ENCODE measurements around the gene APELA. TPM values are rescaled to one million over a fixed set of nuclear protein-coding genes. Genes with fewer than 3 reads are reported as not detected.

The APELA gene
- total RNA-seq, 1 experiment from 2014 or later = 140 TPM

GRCh38 chr4:164931551-164932324 lies 54.8 kb downstream of the APELA start:
- Mint-ChIP-seq H3K36me3 (ENCODE audit: insufficient read depth in 1 of 3, low read depth in 3 of 3) (no peaks in the 10 kb centered on the region), H3K4me3 (no peak overlapping the region), H3K27me3 (ENCODE audit: low read depth) (no peaks in the 10 kb centered on the region; the same call in 1 of the 2 replicates), H3K27ac (no peak overlapping the region), H3K9me3 (no peaks in the 10 kb centered on the region), H3K4me1 (peaks cover 22% of the 10 kb centered on the region in 2 experiments)
- Histone ChIP-seq H3K27ac (ENCODE audit: insufficient read length, low read depth, low read length) (no peak overlapping the region), H3K4ac (ENCODE audit: low read depth, low read length) (no peak overlapping the region), H4K91ac (ENCODE audit: insufficient read length, low read depth, low read length) (no peak overlapping the region), H4K8ac (replicated peaks; ENCODE audit: insufficient read length, low read depth, low read length) (no peak overlapping the region), H2AFZ (ENCODE audit: low read length) (no peak overlapping the region), H2BK15ac (ENCODE audit: low read depth, low read length) (no peak overlapping the region), H3K4me1 (ENCODE audit: insufficient read depth, low read length) (no peaks in the 10 kb centered on the region), H2BK120ac (ENCODE audit: low read depth, low read length, poor library complexity, severe bottlenecking) (no peak overlapping the region), H2BK5ac (ENCODE audit: insufficient read length, low read length) (no peak overlapping the region), H3T11ph (ENCODE audit: low read length) (no peak overlapping the region), H3K4me2 (ENCODE audit: insufficient read depth, insufficient read length, low read length) (no peak overlapping the region), H3K9ac (ENCODE audit: extremely low read depth, insufficient read length, low read length) (no peak overlapping the region), H3K14ac (ENCODE audit: insufficient read depth, low read length) (no peak overlapping the region), H3K79me2 (ENCODE audit: insufficient read depth, low read length) (no peaks in the 10 kb centered on the region), H4K20me1 (ENCODE audit: control insufficient read depth, insufficient read depth, insufficient read length) (no peaks in the 10 kb centered on the region), H2BK20ac (ENCODE audit: low read depth, low read length, poor library complexity, severe bottlenecking) (no peak overlapping the region), H3K23ac (ENCODE audit: insufficient read length, low read depth, low read length) (no peak overlapping the region), H2BK12ac (ENCODE audit: insufficient read length, low read depth, low read length) (no peak overlapping the region), H4K5ac (ENCODE audit: insufficient read length, low read depth, low read length) (no peak overlapping the region), H3K56ac (ENCODE audit: insufficient read length, low read depth, low read length) (no peak overlapping the region), H3K23me2 (ENCODE audit: insufficient read length, low read depth, low read length, poor library complexity, severe bottlenecking) (peaks cover 4% of the 10 kb centered on the region), H3K79me1 (ENCODE audit: insufficient read depth, low read depth, low read length, poor library complexity, severe bottlenecking) (no peaks in the 10 kb centered on the region), H3K18ac (ENCODE audit: insufficient read length, low read depth, low read length) (no peak overlapping the region), H3K27me3 (ENCODE audit: insufficient read depth, low read length) (no peaks in the 10 kb centered on the region), H2AK5ac (ENCODE audit: insufficient read length, low read length) (no peak overlapping the region), H3K9me3 (ENCODE audit: control insufficient read depth, low read depth, low read length) (no peaks in the 10 kb centered on the region)
- no CpG with 5 or more reads among the region's 5 CpGs for WGBS (ENCODE audit: extremely low coverage, insufficient read length, low lambda C conversion rate)
- DNase-seq = no peak
- no peak for TF ChIP-seq CTCF (conservative IDR thresholded peaks at IDR 0.05)

Data from H9 (cell line).